MCF 10A (cell line): ENCODE results near the gene ASPRV1. TPM values are rescaled to one million over a fixed set of nuclear protein-coding genes. Genes with fewer than 3 reads are reported as not detected.
A peak's percentile ranks its signal among the peaks of the same experiment; 100 is the strongest.
"Not testable (repeated sequence)": the region's sequence is repeated elsewhere in the genome, so short reads cannot be mapped to it uniquely, and the experiment has no call there.

Source experiments
- BruUV-seq: library from RNA; stranded (reverse); fragments of 400-500 nt; replicated peaks from 2 replicates; lab custom pipeline; 2021; lab: Mats Ljungman, UMichigan
- CTCF ChIA-PET: fragments of 300-600 bp; sonication (Branson Sonifier 250); formaldehyde crosslinking; extraction: SDS; loops from one replicate; lab custom pipeline; 2021; ENCODE audit warnings: antibody characterized with exemption, inconsistent platforms; lab: Yijun Ruan, JAX
- POLR2A ChIA-PET: fragments of 300-600, 350-650 bp; sonication (Branson Sonifier 250); formaldehyde crosslinking; extraction: SDS; loops from one replicate; lab custom pipeline; 2020; ENCODE audit warnings: antibody characterized with exemption, inconsistent platforms; lab: Yijun Ruan, JAX
- DNase-seq: peaks from one replicate; pipeline ENCODE4 v3.0.0-alpha.2; 2018; ENCODE audit not compliant: unreplicated experiment
- H3K27ac Mint-ChIP-seq: one replicate; pipeline ENCODE4 v1.8.0; 2022; ENCODE audit warnings: mild to moderate bottlenecking, low read depth, mixed read lengths; ENCODE audit not compliant: unreplicated experiment
- H3K27me3 Mint-ChIP-seq: one replicate; pipeline ENCODE4 v1.8.0; 2022; ENCODE audit warnings: mixed read lengths; ENCODE audit not compliant: insufficient read depth, unreplicated experiment
- H3K36me3 Mint-ChIP-seq: one replicate; pipeline ENCODE4 v1.8.0; 2022; ENCODE audit warnings: mild to moderate bottlenecking, moderate library complexity, mixed read lengths; ENCODE audit not compliant: insufficient read depth, unreplicated experiment
- H3K4me1 Mint-ChIP-seq: one replicate; pipeline ENCODE4 v1.8.0; 2022; ENCODE audit warnings: mixed read lengths; ENCODE audit not compliant: insufficient read depth, unreplicated experiment
- H3K4me3 Mint-ChIP-seq: one replicate; pipeline ENCODE4 v1.8.0; 2022; ENCODE audit warnings: mild to moderate bottlenecking, moderate library complexity, mixed read lengths; ENCODE audit not compliant: unreplicated experiment
- H3K9me3 Mint-ChIP-seq: one replicate; pipeline ENCODE4 v1.8.0; 2022; ENCODE audit warnings: mixed read lengths; ENCODE audit not compliant: unreplicated experiment
- intact Hi-C: fragments of 100-400 bp; cut with micrococcal nuclease; formaldehyde crosslinking; loops from 2 replicates; pipeline ENCODE4 v1.14.1; 2022
- total RNA-seq: library from RNA; stranded (reverse); gene quantifications from 2 replicates; pipeline ENCODE4 v1.2.3, GENCODE V29; 2022
- TF ChIP-seq, protein P1 (sequence below): fragments of 200-600 bp; IDR thresholded peaks from one replicate; pipeline ENCODE4 v1.8.0; 2022; ENCODE audit warnings: antibody characterized with exemption, mild to moderate bottlenecking; ENCODE audit not compliant: unreplicated experiment

The ASPRV1 gene
- total RNA-seq, 1 experiment from 2014 or later: 0.23 TPM

DNA sequence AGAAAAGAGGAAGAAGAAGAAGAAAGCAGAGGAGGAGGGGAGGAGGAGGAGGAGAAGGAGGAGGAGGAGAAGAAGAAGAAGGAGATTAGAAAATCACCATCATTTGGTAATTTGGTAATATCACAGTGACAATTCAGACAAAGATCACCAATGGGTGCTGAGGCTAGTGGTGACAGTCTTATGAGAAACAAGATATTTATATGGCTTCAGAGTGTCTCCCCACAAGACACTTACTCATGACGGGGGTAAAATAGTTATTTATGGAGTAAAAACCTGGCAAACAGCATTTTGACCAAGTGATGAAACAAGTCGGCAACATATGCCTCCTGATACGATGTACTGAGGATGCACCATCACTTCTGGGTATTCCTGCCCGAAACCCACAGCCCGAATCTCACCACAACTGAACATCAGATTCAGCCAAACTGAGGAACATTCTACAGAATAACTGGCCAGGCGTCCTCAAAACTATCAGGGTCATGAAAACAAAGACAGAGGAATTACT lies 4.9 kb downstream of the ASPRV1 start:
- Mint-ChIP-seq H3K36me3 (no peaks in the 10 kb centered on the region), H3K4me1 (peaks cover 6% of the 10 kb centered on the region), H3K27me3 (peaks cover 18% of the 10 kb centered on the region), H3K9me3 (no peaks in the 10 kb centered on the region), H3K4me3 (no peak overlapping the region), H3K27ac (no peak overlapping the region)
- intact Hi-C loops: no loop called here
- no TSS peak for BruUV-seq
- ChIA-PET CTCF (interaction anchor here (1.5 kb wide), 1 partner anchor 114 kb away, joined by 4 read pairs; no protein-coding TSS in a partner anchor), POLR2A (no interaction called here)
- no peak for DNase-seq
- TF ChIP-seq, protein P1, sequence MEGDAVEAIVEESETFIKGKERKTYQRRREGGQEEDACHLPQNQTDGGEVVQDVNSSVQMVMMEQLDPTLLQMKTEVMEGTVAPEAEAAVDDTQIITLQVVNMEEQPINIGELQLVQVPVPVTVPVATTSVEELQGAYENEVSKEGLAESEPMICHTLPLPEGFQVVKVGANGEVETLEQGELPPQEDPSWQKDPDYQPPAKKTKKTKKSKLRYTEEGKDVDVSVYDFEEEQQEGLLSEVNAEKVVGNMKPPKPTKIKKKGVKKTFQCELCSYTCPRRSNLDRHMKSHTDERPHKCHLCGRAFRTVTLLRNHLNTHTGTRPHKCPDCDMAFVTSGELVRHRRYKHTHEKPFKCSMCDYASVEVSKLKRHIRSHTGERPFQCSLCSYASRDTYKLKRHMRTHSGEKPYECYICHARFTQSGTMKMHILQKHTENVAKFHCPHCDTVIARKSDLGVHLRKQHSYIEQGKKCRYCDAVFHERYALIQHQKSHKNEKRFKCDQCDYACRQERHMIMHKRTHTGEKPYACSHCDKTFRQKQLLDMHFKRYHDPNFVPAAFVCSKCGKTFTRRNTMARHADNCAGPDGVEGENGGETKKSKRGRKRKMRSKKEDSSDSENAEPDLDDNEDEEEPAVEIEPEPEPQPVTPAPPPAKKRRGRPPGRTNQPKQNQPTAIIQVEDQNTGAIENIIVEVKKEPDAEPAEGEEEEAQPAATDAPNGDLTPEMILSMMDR: no peak

DNA sequence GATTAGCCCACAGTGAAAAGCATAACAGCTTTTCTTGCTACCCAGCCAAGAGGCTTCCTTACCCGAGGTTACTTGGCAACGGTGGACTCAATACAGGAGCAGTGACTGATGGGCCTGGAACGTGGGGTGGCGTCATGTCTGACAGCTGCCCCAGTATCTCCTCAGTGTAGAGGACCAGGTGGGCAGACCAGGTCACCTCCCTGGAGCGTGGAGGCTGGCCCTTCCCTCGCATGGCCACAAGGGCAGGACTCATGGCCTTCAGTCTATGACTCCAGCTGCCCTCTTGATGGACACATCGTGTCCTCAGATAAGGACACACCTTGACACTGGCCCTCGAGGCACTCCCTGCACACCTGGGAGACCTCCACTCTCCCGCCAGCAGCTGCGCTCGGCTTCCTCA lies 6.4 kb downstream of the ASPRV1 start:
- H3K4me3 Mint-ChIP-seq: no peak overlapping the region
- TF ChIP-seq, protein P1: no peak
- BruUV-seq: no TSS peak
- H3K27me3 Mint-ChIP-seq: peaks cover 18% of the 10 kb centered on the region
- POLR2A ChIA-PET: interaction anchor here (0.8 kb wide), 1 partner anchor 9 kb away, joined by 4 read pairs; no protein-coding TSS in a partner anchor
- H3K9me3 Mint-ChIP-seq: no peaks in the 10 kb centered on the region
- H3K27ac Mint-ChIP-seq: peak overlapping the region; percentile 28
- CTCF ChIA-PET: interaction anchor here (0.6 to 1.5 kb wide), 3 partner anchors 9 to 116 kb away, joined by 3 to 4 read pairs (median 4); no protein-coding TSS in a partner anchor
- no peaks in the 10 kb centered on the region for H3K36me3 Mint-ChIP-seq
- H3K4me1 Mint-ChIP-seq: peaks cover 6% of the 10 kb centered on the region
- DNase-seq: peak; percentile 25
- intact Hi-C loops: no loop called here

GRCh38 chr2:69954084-69954483 lies 7.3 kb downstream of the ASPRV1 start:
- peaks cover 6% of the 10 kb centered on the region for H3K4me1 Mint-ChIP-seq
- no peaks in the 10 kb centered on the region for H3K36me3 Mint-ChIP-seq
- peak overlapping the region; percentile 28 for H3K27ac Mint-ChIP-seq
- peaks cover 18% of the 10 kb centered on the region for H3K27me3 Mint-ChIP-seq
- ChIA-PET POLR2A (interaction anchor here (1.4 kb wide), 1 partner anchor 9 kb away, joined by 4 read pairs; no protein-coding TSS in a partner anchor), CTCF (no interaction called here)
- no TSS peak for BruUV-seq
- TF ChIP-seq, protein P1: no peak
- intact Hi-C loops: no loop called here
- no peak for DNase-seq
- H3K4me3 Mint-ChIP-seq: no peak overlapping the region
- H3K9me3 Mint-ChIP-seq: no peaks in the 10 kb centered on the region

GRCh38 chr2:69952336-69953115 lies 8.9 kb downstream of the ASPRV1 start:
- DNase-seq: no peak
- ChIA-PET POLR2A (interaction anchor here (1.1 kb wide), 1 partner anchor 37 kb away, joined by 4 read pairs; no protein-coding TSS in a partner anchor), CTCF (interaction anchor here (0.7 kb wide), 2 partner anchors 55 to 1486 kb away, joined by 3 to 4 read pairs; no protein-coding TSS in a partner anchor)
- Mint-ChIP-seq H3K4me1 (peaks cover 8% of the 10 kb centered on the region), H3K36me3 (no peaks in the 10 kb centered on the region), H3K27ac (no peak overlapping the region), H3K27me3 (peaks cover 18% of the 10 kb centered on the region), H3K4me3 (no peak overlapping the region), H3K9me3 (no peaks in the 10 kb centered on the region)
- BruUV-seq: no TSS peak
- TF ChIP-seq, protein P1: no peak
- intact Hi-C loops: no loop called here

DNA sequence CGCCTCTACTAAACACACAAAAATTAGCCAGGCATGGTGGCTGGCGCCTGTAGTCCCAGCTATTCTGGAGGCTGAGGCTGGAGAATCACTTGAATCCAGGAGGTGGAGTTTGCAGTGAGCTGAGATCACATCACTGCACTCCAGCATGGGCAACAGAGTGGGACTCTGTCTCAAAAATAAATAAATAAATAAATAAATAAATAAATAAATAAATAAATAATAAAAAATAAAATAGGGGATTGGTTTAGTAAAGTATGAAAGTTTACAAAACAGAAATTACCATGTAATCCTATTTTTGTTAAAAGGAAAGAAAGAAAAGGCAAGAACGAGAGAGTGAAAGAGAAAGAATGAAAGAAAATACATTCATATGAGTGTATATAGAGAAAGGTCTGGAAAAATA lies 10.8 kb downstream of the ASPRV1 start:
- H3K4me1 Mint-ChIP-seq: peaks cover 26% of the 10 kb centered on the region
- POLR2A ChIA-PET, H3K27me3 Mint-ChIP-seq, CTCF ChIA-PET, H3K27ac Mint-ChIP-seq, DNase-seq, intact Hi-C loops, H3K9me3 Mint-ChIP-seq, H3K4me3 Mint-ChIP-seq, BruUV-seq, H3K36me3 Mint-ChIP-seq: not testable (repeated sequence)
